AG09309 (cell line): Measurements from ENCODE around the gene CCR3.

ENCODE experiments used
- DNase-seq: peaks from one replicate; pipeline ENCODE4 v3.0.0-alpha.2; 2010; ENCODE audit warnings: low read depth
- H3K4me3 ChIP-seq: 2 replicates; pipeline ENCODE4 v1.5.1; 2011; ENCODE audit warnings: mild to moderate bottlenecking, low read depth, low read length, moderate library complexity; ENCODE audit not compliant: control insufficient read depth
- TF ChIP-seq, protein P1 (sequence below): IDR thresholded peaks from 2 replicates; pipeline ENCODE4 v1.5.1; 2011; ENCODE audit warnings: mild to moderate bottlenecking, low read depth, low read length, inconsistent platforms; ENCODE audit not compliant: insufficient read depth, control insufficient read depth; ENCODE audit errors: missing control alignments

The CCR3 gene

GRCh38 chr3:46278816-46279672 is 36.8 kb downstream of the CCR3 start:
- no peak overlapping the region for H3K4me3 ChIP-seq
- DNase-seq = no peak
- TF ChIP-seq, protein P1, sequence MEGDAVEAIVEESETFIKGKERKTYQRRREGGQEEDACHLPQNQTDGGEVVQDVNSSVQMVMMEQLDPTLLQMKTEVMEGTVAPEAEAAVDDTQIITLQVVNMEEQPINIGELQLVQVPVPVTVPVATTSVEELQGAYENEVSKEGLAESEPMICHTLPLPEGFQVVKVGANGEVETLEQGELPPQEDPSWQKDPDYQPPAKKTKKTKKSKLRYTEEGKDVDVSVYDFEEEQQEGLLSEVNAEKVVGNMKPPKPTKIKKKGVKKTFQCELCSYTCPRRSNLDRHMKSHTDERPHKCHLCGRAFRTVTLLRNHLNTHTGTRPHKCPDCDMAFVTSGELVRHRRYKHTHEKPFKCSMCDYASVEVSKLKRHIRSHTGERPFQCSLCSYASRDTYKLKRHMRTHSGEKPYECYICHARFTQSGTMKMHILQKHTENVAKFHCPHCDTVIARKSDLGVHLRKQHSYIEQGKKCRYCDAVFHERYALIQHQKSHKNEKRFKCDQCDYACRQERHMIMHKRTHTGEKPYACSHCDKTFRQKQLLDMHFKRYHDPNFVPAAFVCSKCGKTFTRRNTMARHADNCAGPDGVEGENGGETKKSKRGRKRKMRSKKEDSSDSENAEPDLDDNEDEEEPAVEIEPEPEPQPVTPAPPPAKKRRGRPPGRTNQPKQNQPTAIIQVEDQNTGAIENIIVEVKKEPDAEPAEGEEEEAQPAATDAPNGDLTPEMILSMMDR = no peak

DNA sequence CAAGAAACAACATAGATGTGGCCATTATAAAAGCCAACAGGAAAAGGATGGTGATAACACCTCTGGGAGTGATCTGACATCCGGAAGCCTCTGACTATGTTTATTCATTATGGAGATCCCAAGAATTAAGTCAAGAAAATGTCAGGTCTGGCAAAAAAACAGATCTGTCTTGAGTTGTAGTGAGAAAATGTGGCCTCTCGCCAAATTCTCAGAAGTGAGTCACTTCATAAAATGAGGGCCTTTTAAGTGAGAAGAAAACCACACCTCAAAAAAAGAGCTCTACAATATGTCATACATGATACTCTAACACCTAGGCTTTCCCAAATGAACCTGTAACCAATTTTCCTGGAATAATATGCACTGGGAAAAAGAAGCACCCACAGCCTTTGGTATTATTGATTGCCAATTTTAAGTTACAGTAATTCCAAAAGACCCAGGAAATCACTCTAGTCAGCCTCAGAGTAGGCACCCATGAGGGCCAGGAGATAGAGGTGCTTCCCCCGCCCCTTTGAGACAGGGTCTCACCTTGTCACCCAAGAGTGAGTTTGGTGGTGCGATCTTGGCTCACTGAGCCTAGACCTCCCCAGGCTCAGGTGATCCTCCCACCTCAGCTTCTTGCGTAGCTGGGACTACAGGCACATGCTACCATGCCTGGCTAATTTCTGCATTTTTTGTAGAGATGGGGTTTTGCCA is 38.0 kb downstream of the CCR3 start:
- DNase-seq = no peak
- H3K4me3 ChIP-seq = no peak overlapping the region
- TF ChIP-seq, protein P1 = no peak

DNA sequence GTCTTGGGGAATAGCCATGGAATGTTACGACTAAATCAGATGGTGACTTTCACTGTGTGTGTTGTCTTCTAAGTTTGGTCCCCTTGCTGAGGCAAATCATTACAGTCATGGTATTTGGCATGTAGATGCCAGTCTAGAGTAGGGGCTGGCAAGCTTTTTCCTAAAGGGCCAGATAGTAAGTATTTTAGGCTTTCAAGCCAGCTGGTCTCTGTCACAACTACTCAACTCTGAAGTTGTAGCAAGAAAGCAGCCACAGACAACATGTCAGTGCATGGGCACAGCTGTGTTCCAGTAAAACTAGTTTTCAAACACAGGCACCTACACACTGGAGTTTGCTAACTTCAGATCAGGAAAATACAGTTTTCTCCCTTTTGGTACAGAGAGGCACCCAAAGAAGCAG is 39.3 kb downstream of the CCR3 start:
- DNase-seq = no peak
- no peak overlapping the region for H3K4me3 ChIP-seq
- TF ChIP-seq, protein P1 = no peak

DNA sequence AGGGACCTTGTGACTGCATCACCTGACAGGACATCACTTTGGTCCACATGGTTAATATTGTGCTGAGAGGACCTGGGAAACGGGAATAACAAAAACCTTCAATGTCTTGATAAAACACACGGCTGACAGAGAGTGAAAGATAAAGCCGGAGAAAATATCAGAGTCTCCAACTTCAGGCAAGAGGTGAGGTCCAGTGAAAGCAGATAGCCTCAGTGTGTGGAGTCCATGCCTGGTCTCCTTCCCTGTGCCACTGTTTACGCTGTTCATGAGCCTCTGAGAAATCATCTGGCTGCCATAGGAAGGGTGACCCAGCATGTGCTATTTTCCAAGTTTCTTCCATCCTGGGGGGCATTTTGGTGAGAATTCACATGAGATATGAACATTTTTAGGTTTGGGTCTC is 39.8 kb downstream of the CCR3 start:
- H3K4me3 ChIP-seq = no peak overlapping the region
- TF ChIP-seq, protein P1 = no peak
- no peak for DNase-seq

DNA sequence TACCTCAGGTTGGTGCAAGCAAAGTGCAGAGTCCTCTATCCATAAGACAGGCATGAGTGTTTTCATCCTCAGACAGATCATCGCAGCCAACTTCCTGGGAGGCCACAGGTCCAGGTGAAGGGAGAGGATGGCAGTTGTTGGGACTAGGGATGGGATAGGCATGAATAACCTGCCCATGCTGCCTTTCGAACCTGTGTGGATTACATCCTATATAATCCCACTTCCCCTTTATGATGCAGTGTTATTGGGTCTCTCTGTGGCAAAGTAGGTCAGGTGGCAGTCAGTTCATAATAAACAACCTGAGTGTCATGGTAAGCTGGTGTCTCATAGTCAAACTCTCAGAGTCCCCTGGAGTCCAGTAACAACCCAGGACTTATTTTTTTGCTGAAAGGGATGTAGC is 40.4 kb downstream of the CCR3 start:
- TF ChIP-seq, protein P1 = no peak
- no peak overlapping the region for H3K4me3 ChIP-seq
- DNase-seq = no peak

- H3K4me3 ChIP-seq = no peak overlapping the region
- no peak for DNase-seq
- TF ChIP-seq, protein P1 = no peak
These were observed 41.7 kb downstream of the CCR3 start for GRCh38 chr3:46283881-46284450.
